ENCODE data around the gene NTRK2.

The NTRK2 gene

GRCh38 chr9:84780385-84780784 lies 110.9 kb downstream of the NTRK2 start:
- DNase-seq (ENCODE audit: low read depth in 2 of 2) = no peak

- DNase-seq (ENCODE audit: low read depth in 2 of 2) = no peak
These were observed 111.9 kb downstream of the NTRK2 start for GRCh38 chr9:84781458-84781857.

GRCh38 chr9:84781931-84782866 lies 112.7 kb downstream of the NTRK2 start:
- no peak for DNase-seq (ENCODE audit: low read depth in 2 of 2)

- DNase-seq (ENCODE audit: low read depth in 2 of 2) = no peak
These were observed 116.4 kb downstream of the NTRK2 start for GRCh38 chr9:84785792-84786547.

GRCh38 chr9:84788803-84789462 lies 119.4 kb downstream of the NTRK2 start:
- DNase-seq (ENCODE audit: low read depth in 2 of 2) = no peak

- no peak for DNase-seq (ENCODE audit: low read depth in 2 of 2)
These were observed 119.9 kb downstream of the NTRK2 start for GRCh38 chr9:84789463-84789830.

GRCh38 chr9:84791643-84792042 lies 122.1 kb downstream of the NTRK2 start:
- DNase-seq (ENCODE audit: low read depth in 2 of 2) = no peak

- DNase-seq (ENCODE audit: low read depth in 2 of 2) = no peak
These were observed 123.7 kb downstream of the NTRK2 start for GRCh38 chr9:84793251-84793650.

GRCh38 chr9:84794981-84795637 lies 125.6 kb downstream of the NTRK2 start:
- DNase-seq (ENCODE audit: low read depth in 2 of 2) = no peak

GRCh38 chr9:84796404-84796803 lies 126.9 kb downstream of the NTRK2 start:
- DNase-seq (ENCODE audit: low read depth in 2 of 2) = no peak

GRCh38 chr9:84799251-84799650 lies 129.7 kb downstream of the NTRK2 start:
- no peak for DNase-seq (ENCODE audit: low read depth in 2 of 2)

GRCh38 chr9:84804951-84805694 lies 135.6 kb downstream of the NTRK2 start:
- no peak for DNase-seq (ENCODE audit: low read depth in 2 of 2)

- no peak for DNase-seq (ENCODE audit: low read depth in 2 of 2)
These were observed 137.9 kb downstream of the NTRK2 start for GRCh38 chr9:84807431-84807830.

- no peak for DNase-seq (ENCODE audit: low read depth in 2 of 2)
These were observed 138.4 kb downstream of the NTRK2 start for GRCh38 chr9:84807870-84808390.

- DNase-seq (ENCODE audit: low read depth in 2 of 2) = no peak
These were observed 138.9 kb downstream of the NTRK2 start for GRCh38 chr9:84808416-84808815.

GRCh38 chr9:84811072-84811750 lies 141.7 kb downstream of the NTRK2 start:
- DNase-seq (ENCODE audit: low read depth in 2 of 2) = no peak

GRCh38 chr9:84811751-84812074 lies 142.2 kb downstream of the NTRK2 start:
- DNase-seq (ENCODE audit: low read depth in 2 of 2) = no peak

GRCh38 chr9:84812355-84812754 lies 142.8 kb downstream of the NTRK2 start:
- DNase-seq (ENCODE audit: low read depth in 2 of 2) = no peak

- DNase-seq (ENCODE audit: low read depth in 2 of 2) = no peak
These were observed 143.3 kb downstream of the NTRK2 start for GRCh38 chr9:84812847-84813246.

- DNase-seq (ENCODE audit: low read depth in 2 of 2) = no peak
These were observed 146.0 kb downstream of the NTRK2 start for GRCh38 chr9:84815554-84815953.

All from stimulated activated CD8-positive, alpha-beta memory T cell treated with anti-CD3 and anti-CD28 coated beads, Interleukin-7, amount 100 ng/mL, for 1 hour (primary cell).